ENCODE measurements around the gene ANKRD60. TPM values are rescaled to one million over a fixed set of nuclear protein-coding genes. Genes with fewer than 3 reads are reported as not detected.

ANKRD60 gene
- total and polyA plus RNA-seq, 2 of the 4 experiments (the other 2 are of a cell fraction), result not detected

DNA sequence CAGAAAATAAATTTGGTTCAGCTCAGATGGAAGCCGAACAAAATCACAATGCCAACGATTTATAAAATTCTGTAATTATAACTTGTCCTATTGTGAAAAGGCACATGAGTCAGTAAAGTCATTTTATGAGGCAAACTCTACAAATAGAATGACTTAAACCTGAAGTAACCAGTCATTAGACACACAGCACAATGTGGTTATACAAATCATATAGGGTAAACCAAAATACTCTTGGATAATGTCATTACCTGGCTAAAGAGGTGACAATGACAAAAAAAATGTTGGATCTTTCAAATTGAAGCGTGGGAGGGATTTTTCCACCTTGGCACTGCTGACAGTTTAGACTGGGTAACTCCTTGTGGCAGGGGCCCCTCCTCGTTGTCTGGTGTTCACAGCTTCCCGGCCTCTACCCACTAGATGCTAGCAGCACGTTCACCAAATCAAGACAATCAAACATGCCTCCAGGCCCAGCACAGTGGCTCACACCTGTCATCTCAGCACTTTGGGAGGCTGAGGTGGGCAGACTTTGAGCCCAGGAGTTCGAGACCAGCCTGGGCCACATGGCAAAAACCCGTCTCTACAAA lies 5.0 kb downstream of the ANKRD60 start:
- TF ChIP-seq CEBPB (IDR thresholded peaks at IDR 0.05; ENCODE audit: low read depth, low read length) (no peak), BHLHE40 (IDR thresholded peaks at IDR 0.05; ENCODE audit: low read depth, low read length) (no peak), RAD21 (IDR thresholded peaks at IDR 0.05; ENCODE audit: low read length) (no peak), NFE2L2 (IDR thresholded peaks at IDR 0.05; ENCODE audit: low read depth, low read length) (no peak), MAZ (IDR thresholded peaks at IDR 0.05; ENCODE audit: borderline replicate concordance, low read depth, low read length) (no peak), RCOR1 (IDR thresholded peaks at IDR 0.05; ENCODE audit: insufficient replicate concordance, low read length) (no peak), POLR2A (IDR thresholded peaks at IDR 0.05; ENCODE audit: low read depth, low read length) (no peak)
- TF ChIP-seq, protein P1, sequence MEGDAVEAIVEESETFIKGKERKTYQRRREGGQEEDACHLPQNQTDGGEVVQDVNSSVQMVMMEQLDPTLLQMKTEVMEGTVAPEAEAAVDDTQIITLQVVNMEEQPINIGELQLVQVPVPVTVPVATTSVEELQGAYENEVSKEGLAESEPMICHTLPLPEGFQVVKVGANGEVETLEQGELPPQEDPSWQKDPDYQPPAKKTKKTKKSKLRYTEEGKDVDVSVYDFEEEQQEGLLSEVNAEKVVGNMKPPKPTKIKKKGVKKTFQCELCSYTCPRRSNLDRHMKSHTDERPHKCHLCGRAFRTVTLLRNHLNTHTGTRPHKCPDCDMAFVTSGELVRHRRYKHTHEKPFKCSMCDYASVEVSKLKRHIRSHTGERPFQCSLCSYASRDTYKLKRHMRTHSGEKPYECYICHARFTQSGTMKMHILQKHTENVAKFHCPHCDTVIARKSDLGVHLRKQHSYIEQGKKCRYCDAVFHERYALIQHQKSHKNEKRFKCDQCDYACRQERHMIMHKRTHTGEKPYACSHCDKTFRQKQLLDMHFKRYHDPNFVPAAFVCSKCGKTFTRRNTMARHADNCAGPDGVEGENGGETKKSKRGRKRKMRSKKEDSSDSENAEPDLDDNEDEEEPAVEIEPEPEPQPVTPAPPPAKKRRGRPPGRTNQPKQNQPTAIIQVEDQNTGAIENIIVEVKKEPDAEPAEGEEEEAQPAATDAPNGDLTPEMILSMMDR (conservative IDR thresholded peaks at IDR 0.05; ENCODE audit: low read depth, low read length), result no peak
- no peaks in the 10 kb centered on the region for H3K79me1 ChIP-seq (ENCODE audit: low read depth in 1 of 2, low read length in 2 of 2)
- H3K9me1 ChIP-seq (ENCODE audit: insufficient read depth, low read length), result no peaks in the 10 kb centered on the region
- no peak overlapping the region for H3K9ac ChIP-seq (ENCODE audit: low read depth, low read length)
- 80% methylated on average over 1 of the region's 8 CpGs; no CpG with 5 or more reads in 1 of the 2 experiments for WGBS, 2 experiments (ENCODE audit: extremely low coverage in 2 of 2, insufficient read length in 1 of 2)
- H3K4me2 ChIP-seq (ENCODE audit: low read depth, low read length), result no peak overlapping the region
- H3K27me3 ChIP-seq (ENCODE audit: control insufficient read depth, insufficient read depth, low read length), result peaks cover 46% of the 10 kb centered on the region
- H2AK5ac ChIP-seq (ENCODE audit: low read depth, low read length), result no peak overlapping the region
- intact Hi-C loops (cut with micrococcal nuclease), result no loop called here
- ATAC-seq (ENCODE audit: low read depth) (no peak), DNase-seq (no peak)
- no peak overlapping the region for H2BK5ac ChIP-seq (ENCODE audit: low read depth, low read length, poor library complexity, severe bottlenecking)
- H2BK20ac ChIP-seq (ENCODE audit: low read depth, low read length), result no peak overlapping the region
- in situ Hi-C loops (cut with MboI; ENCODE audit: low sequenced_read_pairs), result loop anchor here (10.0 kb wide), 1 partner anchor 631 kb away; the partner anchor contains the start of genes GNAS and GNAS-AS1
- ChIA-PET CTCF (interaction anchor here (1.1 to 1.5 kb wide), 2 partner anchors 11 to 14 kb away, joined by 3 to 5 read pairs; no protein-coding TSS in a partner anchor), POLR2A (ENCODE audit: unreplicated experiment) (no interaction called here)
- H3K4me1 ChIP-seq (ENCODE audit: control insufficient read depth, insufficient read depth, low read length), result no peaks in the 10 kb centered on the region
- no TSS peak for BruUV-seq (replicated peaks)
- no peak overlapping the region for H3K18ac ChIP-seq (ENCODE audit: low read depth, low read length)
- H3K27ac ChIP-seq (ENCODE audit: insufficient read depth, low read length), result no peak overlapping the region
- no peak overlapping the region for H3K56ac ChIP-seq (ENCODE audit: extremely low read depth, insufficient read depth, low read length)
- no peak overlapping the region for H3K4ac ChIP-seq (ENCODE audit: low read depth, low read length)
- no peak overlapping the region for H2AK9ac ChIP-seq (replicated peaks; ENCODE audit: low read depth, low read length, poor library complexity)
- no peak overlapping the region for H3K4me3 ChIP-seq (ENCODE audit: insufficient read depth, low read depth, low read length)
- no peak overlapping the region for H2BK120ac ChIP-seq (ENCODE audit: low read depth, low read length)
- no peak overlapping the region for H3K23ac ChIP-seq (ENCODE audit: low read depth, low read length)
- H4K20me1 ChIP-seq (ENCODE audit: insufficient read depth, low read length), result no peaks in the 10 kb centered on the region
- dilution Hi-C loops (cut with HindIII; ENCODE audit: low sequenced_read_pairs, unreplicated experiment), result no loop called here
- no peak overlapping the region for H4K91ac ChIP-seq (ENCODE audit: insufficient read depth, low read depth, low read length)
- H4K8ac ChIP-seq (ENCODE audit: low read depth in 2 of 2, low read length in 2 of 2), result no peak overlapping the region
- H2BK15ac ChIP-seq (ENCODE audit: low read depth, low read length), result no peak overlapping the region
- H4K5ac ChIP-seq (ENCODE audit: low read depth, low read length), result no peak overlapping the region
- H3K36me3 ChIP-seq (ENCODE audit: control insufficient read depth, insufficient read depth, low read length), result no peaks in the 10 kb centered on the region
- H3K14ac ChIP-seq (replicated peaks; ENCODE audit: low read depth, low read length), result no peak overlapping the region
- no peak overlapping the region for H2AFZ ChIP-seq (replicated peaks; ENCODE audit: low read length, poor library complexity)
- peaks cover 8% of the 10 kb centered on the region for H3K9me3 ChIP-seq (ENCODE audit: control insufficient read depth, insufficient read depth, low read length)

Measured in IMR-90 (cell line).